K562 (cell line): ENCODE data around the gene GRB14. TPM values are rescaled to one million over a fixed set of nuclear protein-coding genes. Genes with fewer than 3 reads are reported as not detected.

ENCODE experiments used
- ATAC-seq: fragments of 200-7000 bp; cut with Tn5 transposase; 3 replicates; pipeline ENCODE4 v1.9.1; 2020; ENCODE audit warnings: moderate library complexity
- BruUV-seq: library from RNA; stranded (reverse); fragments of 400-500 nt; replicated peaks from 2 replicates; lab custom pipeline; 2021; lab: Mats Ljungman, UMichigan
- CTCF ChIA-PET: fragments of 300-600 bp; formaldehyde crosslinking; extraction: SDS; loops from one replicate; lab custom pipeline; 2021; ENCODE audit warnings: low intra/inter-chr PET ratio; lab: Yijun Ruan, JAX
- POLR2A ChIA-PET: fragments of 300-600, 350-650 bp; sonication (Branson Sonifier 250); formaldehyde crosslinking; extraction: SDS; loops from one replicate; lab custom pipeline; 2021; ENCODE audit warnings: antibody characterized with exemption, inconsistent platforms; lab: Yijun Ruan, JAX
- DNase-seq, 4 experiments: peaks; one replicate each; pipeline versions ENCODE4 v3.0.0 to v3.0.0-alpha.2; 2011 to 2018; ENCODE audit warnings: low spot score in 3 of 4, mixed read lengths in 3 of 4; ENCODE audit errors: extremely low read depth in 1 of 4
- FAIRE-seq: peaks from 2 replicates; lab custom pipeline; 2011; peaks lifted over from hg19 to GRCh38; lab: Jason Lieb, UNC
- H2AFZ ChIP-seq: 2 replicates; pipeline ENCODE4 v1.6.0; 2011; ENCODE audit warnings: low read depth, low read length, control low read depth, inconsistent platforms
- H3K27ac ChIP-seq: fragments of 200-600 bp; 3 replicates; pipeline ENCODE4 v1.8.0; 2011; ENCODE audit warnings: low read depth, mild to moderate bottlenecking, control low read depth, inconsistent platforms, low read length, moderate library complexity, mixed read lengths; ENCODE audit errors: extremely low read depth
- H3K27me3 ChIP-seq, 2 experiments: fragments of 300-600 bp in 1 of 2; 2 replicates in 1 of 2; 3 replicates in 1 of 2; pipeline versions ENCODE4 v1.6.0 to v1.8.0; 2011; ENCODE audit warnings: inconsistent platforms in 2 of 2, low read length in 2 of 2, mild to moderate bottlenecking in 1 of 2, mixed read lengths in 1 of 2, moderate library complexity in 1 of 2; ENCODE audit not compliant: control insufficient read depth in 2 of 2, insufficient read depth in 2 of 2
- H3K36me3 ChIP-seq: fragments of 300-600 bp; 3 replicates; pipeline ENCODE4 v1.8.0; 2011; ENCODE audit warnings: mild to moderate bottlenecking, low read length, inconsistent platforms; ENCODE audit not compliant: control insufficient read depth, insufficient read depth
- H3K4me1 ChIP-seq, 2 experiments: fragments of 200-600 bp in 1 of 2; replicated peaks in 1 of 2; 2 replicates in 1 of 2; 3 replicates in 1 of 2; pipeline versions ENCODE4 v1.5.1 to v1.8.0; 2011; ENCODE audit warnings: inconsistent platforms in 2 of 2, low read length in 2 of 2, mild to moderate bottlenecking in 1 of 2, mixed read lengths in 1 of 2, moderate library complexity in 1 of 2; ENCODE audit not compliant: control insufficient read depth in 2 of 2, insufficient read depth in 2 of 2
- H3K4me2 ChIP-seq: 2 replicates; pipeline ENCODE4 v1.6.1; 2011; ENCODE audit warnings: low read length, control low read depth, inconsistent platforms, mixed read lengths; ENCODE audit not compliant: insufficient read depth
- H3K4me3 ChIP-seq: fragments of 200-600 bp; sonication (generic), shearing (Covaris generic); 2 replicates; pipeline ENCODE4 v1.5.1; 2016; ENCODE audit warnings: control low read depth, inconsistent platforms
- H3K79me2 ChIP-seq: fragments of 200-600 bp; 3 replicates; pipeline ENCODE4 v1.8.0; 2011; ENCODE audit warnings: low read length, inconsistent platforms; ENCODE audit not compliant: control insufficient read depth, insufficient read depth
- H3K9ac ChIP-seq, 2 experiments: 2 replicates each; pipeline versions ENCODE4 v1.6.0 to v1.6.1; 2011; ENCODE audit warnings: low read depth in 2 of 2, low read length in 2 of 2, control low read depth in 1 of 2, inconsistent platforms in 1 of 2, mild to moderate bottlenecking in 1 of 2, mixed read lengths in 1 of 2; ENCODE audit not compliant: insufficient read depth in 1 of 2
- H3K9me1 ChIP-seq: one replicate; pipeline ENCODE4 v1.6.0; 2011; ENCODE audit warnings: inconsistent platforms, mild to moderate bottlenecking, low read length, moderate library complexity; ENCODE audit not compliant: control insufficient read depth, insufficient read depth
- H3K9me3 ChIP-seq: replicated peaks from 2 replicates; pipeline ENCODE4 v1.5.1; 2011; ENCODE audit warnings: low read depth, low read length, inconsistent platforms; ENCODE audit not compliant: control insufficient read depth, insufficient read depth
- H4K20me1 ChIP-seq: replicated peaks from 2 replicates; pipeline ENCODE4 v1.6.1; 2011; ENCODE audit warnings: low read length, inconsistent platforms, mixed read lengths; ENCODE audit not compliant: control insufficient read depth, insufficient read depth
- BRCA1 ChIP-seq, 2 experiments: fragments of 450-650 bp in 1 of 2; sonication (generic) in 1 of 2; formaldehyde crosslinking in 1 of 2; IDR thresholded peaks; 2 replicates each; pipeline versions ENCODE4 v1.5.0 to v1.6.1; 2017 to 2020; ENCODE audit warnings: mild to moderate bottlenecking in 1 of 2, missing genetic modification reagents in 1 of 2
- KLF10 ChIP-seq: fragments of 250-450 bp; sonication (Bioruptor Pico); IDR thresholded peaks from 2 replicates; pipeline ENCODE4 v1.6.1; 2021; ENCODE audit warnings: matching md5 sums
- MTA2 ChIP-seq: fragments of 450-650 bp; IDR thresholded peaks from 2 replicates; pipeline ENCODE4 v1.6.1; 2016; ENCODE audit warnings: low read depth
- MYC ChIP-seq, 2 experiments: fragments of 250-450 bp in 1 of 2; sonication (Bioruptor Pico) in 1 of 2; IDR thresholded peaks; 2 replicates each; pipeline versions ENCODE4 v1.5.1 to v1.6.1; 2012 to 2021; ENCODE audit warnings: low read depth in 2 of 2, borderline replicate concordance in 1 of 2, improper control_type of control experiment in 1 of 2, low read length in 1 of 2, mild to moderate bottlenecking in 1 of 2, moderate library complexity in 1 of 2
- NCOA4 ChIP-seq: fragments of 450-650 bp; IDR thresholded peaks from 2 replicates; pipeline ENCODE4 v1.6.1; 2018; ENCODE audit warnings: mild to moderate bottlenecking; ENCODE audit not compliant: partially characterized antibody
- PML ChIP-seq: IDR thresholded peaks from 2 replicates; pipeline ENCODE4 v1.6.1; 2012; ENCODE audit warnings: low read length, inconsistent platforms
- RBM15 ChIP-seq: fragments of 200-400 bp; formaldehyde crosslinking; IDR thresholded peaks from 2 replicates; pipeline ENCODE4 v1.6.1; 2018; ENCODE audit warnings: mild to moderate bottlenecking, low read length, moderate library complexity; ENCODE audit not compliant: insufficient read depth
- RHOXF2B ChIP-seq: fragments of 250-450 bp; sonication (Bioruptor Pico); conservative IDR thresholded peaks from 2 replicates; pipeline ENCODE4 v1.5.1; 2021
- SMAD2 ChIP-seq: fragments of 150-350 bp; IDR thresholded peaks from 2 replicates; pipeline ENCODE4 v1.6.1; 2014; ENCODE audit warnings: low read depth, mild to moderate bottlenecking, low read length
- SREBF2 ChIP-seq: sonication (generic); formaldehyde crosslinking; IDR thresholded peaks from 2 replicates; pipeline ENCODE4 v1.4.0; 2020; ENCODE audit warnings: mild to moderate bottlenecking, missing genetic modification reagents
- ZFP91 ChIP-seq: sonication (generic); formaldehyde crosslinking; IDR thresholded peaks from 2 replicates; pipeline ENCODE4 v1.8.0; 2022; ENCODE audit warnings: mild to moderate bottlenecking, missing genetic modification reagents
- ZNF644 ChIP-seq: fragments of 200-800 bp; sonication (Bioruptor generic); IDR thresholded peaks from 2 replicates; pipeline ENCODE4 v1.6.1; 2016; ENCODE audit warnings: low read depth, missing genetic modification characterization, missing compliant biosample characterization
- WGBS: fragments of 100-300 bp; shearing (Covaris generic); methylation state at CpG from one replicate; pipeline ENCODE4 v1.1.6; 2016; ENCODE audit warnings: low coverage, mixed read lengths; ENCODE audit not compliant: insufficient coverage; ENCODE audit errors: missing lambda C conversion rate; 5-methylcytosine and 5-hydroxymethylcytosine counted together
- in situ Hi-C: fragments of 300-500 bp; cut with MboI; formaldehyde crosslinking; loops from 4 replicates; pipeline ENCODE4 v1.15.0; 2018; ENCODE audit warnings: inconsistent platforms, mixed read lengths
- intact Hi-C: fragments of 100-400 bp; cut with micrococcal nuclease; formaldehyde crosslinking; loops from 2 replicates; pipeline ENCODE4 v1.14.2; 2022
- polyA plus RNA-seq, 8 experiments: library from polyadenylated mRNA; depleted of rRNA in 4 of 8; stranded (reverse) in 5 of 8; unstranded in 3 of 8; fragments of >200 nt; fragmentation: Nextera tagmentation in 2 of 8; fragmentation: Illumina TruSeq in 1 of 8; extraction: Ambion mirVana in 2 of 8; extraction: Trizol in 1 of 8; gene quantifications; 2 replicates each; pipeline versions ENCODE4 v1.2.1 to v1.2.3, GENCODE V29; 2011 to 2014; ENCODE audit warnings: inconsistent platforms in 1 of 8, missing spikeins in 1 of 8
- total RNA-seq, 7 experiments: library from RNA; depleted of rRNA in 6 of 7; stranded (reverse); fragments of >200 nt in 6 of 7; fragmentation: Illumina TruSeq in 2 of 7; extraction: Trizol in 2 of 7; gene quantifications; 2 replicates each; pipeline versions ENCODE4 v1.2.1 to v1.2.3, GENCODE V29; 2011 to 2021; ENCODE audit warnings: low replicate concordance in 1 of 7
- TF ChIP-seq, protein P1 (sequence below): fragments of 450-650 bp; IDR thresholded peaks from 2 replicates; pipeline ENCODE4 v1.6.1; 2018; ENCODE audit not compliant: partially characterized antibody
- TF ChIP-seq, protein P2 (sequence below): fragments of 250-450 bp; sonication (Bioruptor Pico); IDR thresholded peaks from 2 replicates; pipeline ENCODE4 v1.4.0; 2020
- TF ChIP-seq, protein P3 (sequence below): fragments of 450-650 bp; IDR thresholded peaks from 2 replicates; pipeline ENCODE4 v1.6.1; 2016; ENCODE audit warnings: borderline replicate concordance

The GRB14 gene
- total and polyA plus RNA-seq, 9 of the 15 experiments (the other 6 are each of a cell fraction or from before 2014, with no cell fraction given): not detected

DNA sequence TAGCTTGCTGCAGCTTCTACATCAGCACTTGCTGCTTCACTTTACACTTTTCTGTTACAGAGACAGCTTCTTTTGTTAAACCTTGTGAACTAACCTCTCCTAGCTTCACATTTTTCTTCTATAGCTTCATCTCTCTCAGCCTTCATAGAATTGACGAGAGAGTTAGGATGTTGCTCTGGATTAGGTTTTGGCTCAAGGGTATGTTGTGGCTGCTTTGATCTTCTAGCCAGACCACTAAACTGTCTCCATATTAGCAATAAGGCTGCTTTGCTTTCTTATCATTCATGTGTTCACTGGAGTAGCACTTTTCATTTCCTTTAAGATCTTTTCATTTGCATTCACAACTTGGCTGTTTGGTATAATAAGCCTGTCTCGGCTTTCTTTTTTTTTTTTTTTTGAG lies 46.3 kb upstream of the GRB14 start:
- no peak overlapping the region for H3K27ac ChIP-seq
- ChIA-PET POLR2A (no interaction called here), CTCF (no interaction called here)
- in situ Hi-C loops (no loop called here), intact Hi-C loops (no loop called here)
- no peak for ATAC-seq
- DNase-seq: no peak
- 0% methylated on average over 1 of the region's 2 CpGs for WGBS
- no peak for FAIRE-seq
- H3K79me2 ChIP-seq: no peaks in the 10 kb centered on the region
- no peak overlapping the region for H3K4me3 ChIP-seq
- no peaks in the 10 kb centered on the region for H3K9me3 ChIP-seq
- no peaks in the 10 kb centered on the region for H3K9me1 ChIP-seq
- no TSS peak for BruUV-seq
- no peaks in the 10 kb centered on the region for H3K27me3 ChIP-seq
- H3K4me2 ChIP-seq: no peak overlapping the region
- H3K4me1 ChIP-seq: no peaks in the 10 kb centered on the region
- no peaks in the 10 kb centered on the region for H3K36me3 ChIP-seq
- no peaks in the 10 kb centered on the region for H4K20me1 ChIP-seq
- H3K9ac ChIP-seq: no peak overlapping the region
- H2AFZ ChIP-seq: no peak overlapping the region
- TF ChIP-seq ZNF644 (tag) (no peak), MYC (IDR thresholded peaks at IDR 0.05; ENCODE audit: low read depth, low read length) (no peak), MYC (CRISPR knock-in tag; IDR thresholded peaks at IDR 0.05; ENCODE audit: borderline replicate concordance, low read depth) (no peak), PML (no peak), ZFP91 (CRISPR knock-in tag) (no peak), RBM15 (no peak), SMAD2 (no peak), NCOA4 (no peak), RHOXF2B (CRISPR knock-in tag) (no peak), BRCA1 (IDR thresholded peaks at IDR 0.05) (no peak), BRCA1 (CRISPR knock-in tag; IDR thresholded peaks at IDR 0.05) (no peak), MTA2 (no peak), KLF10 (CRISPR knock-in tag) (no peak), SREBF2 (CRISPR knock-in tag) (no peak)
- TF ChIP-seq, protein P1, sequence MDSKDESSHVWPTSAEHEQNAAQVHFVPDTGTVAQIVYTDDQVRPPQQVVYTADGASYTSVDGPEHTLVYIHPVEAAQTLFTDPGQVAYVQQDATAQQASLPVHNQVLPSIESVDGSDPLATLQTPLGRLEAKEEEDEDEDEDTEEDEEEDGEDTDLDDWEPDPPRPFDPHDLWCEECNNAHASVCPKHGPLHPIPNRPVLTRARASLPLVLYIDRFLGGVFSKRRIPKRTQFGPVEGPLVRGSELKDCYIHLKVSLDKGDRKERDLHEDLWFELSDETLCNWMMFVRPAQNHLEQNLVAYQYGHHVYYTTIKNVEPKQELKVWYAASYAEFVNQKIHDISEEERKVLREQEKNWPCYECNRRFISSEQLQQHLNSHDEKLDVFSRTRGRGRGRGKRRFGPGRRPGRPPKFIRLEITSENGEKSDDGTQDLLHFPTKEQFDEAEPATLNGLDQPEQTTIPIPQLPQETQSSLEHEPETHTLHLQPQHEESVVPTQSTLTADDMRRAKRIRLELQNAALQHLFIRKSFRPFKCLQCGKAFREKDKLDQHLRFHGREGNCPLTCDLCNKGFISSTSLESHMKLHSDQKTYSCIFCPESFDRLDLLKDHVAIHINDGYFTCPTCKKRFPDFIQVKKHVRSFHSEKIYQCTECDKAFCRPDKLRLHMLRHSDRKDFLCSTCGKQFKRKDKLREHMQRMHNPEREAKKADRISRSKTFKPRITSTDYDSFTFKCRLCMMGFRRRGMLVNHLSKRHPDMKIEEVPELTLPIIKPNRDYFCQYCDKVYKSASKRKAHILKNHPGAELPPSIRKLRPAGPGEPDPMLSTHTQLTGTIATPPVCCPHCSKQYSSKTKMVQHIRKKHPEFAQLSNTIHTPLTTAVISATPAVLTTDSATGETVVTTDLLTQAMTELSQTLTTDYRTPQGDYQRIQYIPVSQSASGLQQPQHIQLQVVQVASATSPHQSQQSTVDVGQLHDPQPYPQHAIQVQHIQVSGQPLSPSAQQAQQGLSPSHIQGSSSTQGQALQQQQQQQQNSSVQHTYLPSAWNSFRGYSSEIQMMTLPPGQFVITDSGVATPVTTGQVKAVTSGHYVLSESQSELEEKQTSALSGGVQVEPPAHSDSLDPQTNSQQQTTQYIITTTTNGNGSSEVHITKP: no peak
- TF ChIP-seq, protein P2, sequence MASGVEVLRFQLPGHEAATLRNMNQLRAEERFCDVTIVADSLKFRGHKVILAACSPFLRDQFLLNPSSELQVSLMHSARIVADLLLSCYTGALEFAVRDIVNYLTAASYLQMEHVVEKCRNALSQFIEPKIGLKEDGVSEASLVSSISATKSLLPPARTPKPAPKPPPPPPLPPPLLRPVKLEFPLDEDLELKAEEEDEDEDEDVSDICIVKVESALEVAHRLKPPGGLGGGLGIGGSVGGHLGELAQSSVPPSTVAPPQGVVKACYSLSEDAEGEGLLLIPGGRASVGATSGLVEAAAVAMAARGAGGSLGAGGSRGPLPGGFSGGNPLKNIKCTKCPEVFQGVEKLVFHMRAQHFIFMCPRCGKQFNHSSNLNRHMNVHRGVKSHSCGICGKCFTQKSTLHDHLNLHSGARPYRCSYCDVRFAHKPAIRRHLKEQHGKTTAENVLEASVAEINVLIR (CRISPR knock-in tag): no peak
- TF ChIP-seq, protein P3, sequence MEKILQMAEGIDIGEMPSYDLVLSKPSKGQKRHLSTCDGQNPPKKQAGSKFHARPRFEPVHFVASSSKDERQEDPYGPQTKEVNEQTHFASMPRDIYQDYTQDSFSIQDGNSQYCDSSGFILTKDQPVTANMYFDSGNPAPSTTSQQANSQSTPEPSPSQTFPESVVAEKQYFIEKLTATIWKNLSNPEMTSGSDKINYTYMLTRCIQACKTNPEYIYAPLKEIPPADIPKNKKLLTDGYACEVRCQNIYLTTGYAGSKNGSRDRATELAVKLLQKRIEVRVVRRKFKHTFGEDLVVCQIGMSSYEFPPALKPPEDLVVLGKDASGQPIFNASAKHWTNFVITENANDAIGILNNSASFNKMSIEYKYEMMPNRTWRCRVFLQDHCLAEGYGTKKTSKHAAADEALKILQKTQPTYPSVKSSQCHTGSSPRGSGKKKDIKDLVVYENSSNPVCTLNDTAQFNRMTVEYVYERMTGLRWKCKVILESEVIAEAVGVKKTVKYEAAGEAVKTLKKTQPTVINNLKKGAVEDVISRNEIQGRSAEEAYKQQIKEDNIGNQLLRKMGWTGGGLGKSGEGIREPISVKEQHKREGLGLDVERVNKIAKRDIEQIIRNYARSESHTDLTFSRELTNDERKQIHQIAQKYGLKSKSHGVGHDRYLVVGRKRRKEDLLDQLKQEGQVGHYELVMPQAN: no peak
